Keratinocyte (primary cell): Measurements from ENCODE around the gene KCND2. TPM values are rescaled to one million over a fixed set of nuclear protein-coding genes. Genes with fewer than 3 reads are reported as not detected.

ENCODE experiments used
- DNase-seq: peaks from one replicate; pipeline ENCODE4 v3.0.0-alpha.2; 2011; ENCODE audit warnings: low read depth, missing footprints, low spot score
- FAIRE-seq: peaks from 2 replicates; lab custom pipeline; 2011; peaks lifted over from hg19 to GRCh38; lab: Jason Lieb, UNC
- H2AFZ ChIP-seq: 2 replicates; pipeline ENCODE4 v1.6.0; 2012; ENCODE audit warnings: low read length, control low read depth, inconsistent platforms; ENCODE audit not compliant: control insufficient read depth
- H3K27ac ChIP-seq: 2 replicates; pipeline ENCODE4 v1.5.1; 2011; ENCODE audit warnings: low read length; ENCODE audit not compliant: control insufficient read depth, insufficient read depth
- H3K27me3 ChIP-seq: 3 replicates; pipeline ENCODE4 v1.6.0; 2011; ENCODE audit warnings: low read length; ENCODE audit not compliant: control insufficient read depth, insufficient read depth; ENCODE audit errors: extremely low read depth
- H3K36me3 ChIP-seq, 2 experiments: 2 replicates in 1 of 2; 3 replicates in 1 of 2; pipeline ENCODE4 v1.5.1; 2011; ENCODE audit warnings: low read length in 2 of 2, mild to moderate bottlenecking in 1 of 2; ENCODE audit not compliant: control insufficient read depth in 2 of 2, insufficient read depth in 2 of 2; ENCODE audit errors: extremely low read depth in 1 of 2
- H3K4me1 ChIP-seq: 3 replicates; pipeline ENCODE4 v1.5.1; 2011; ENCODE audit warnings: low read length; ENCODE audit not compliant: control insufficient read depth, insufficient read depth; ENCODE audit errors: extremely low read depth
- H3K4me2 ChIP-seq: 3 replicates; pipeline ENCODE4 v1.6.0; 2011; ENCODE audit warnings: low read depth, low read length; ENCODE audit not compliant: control insufficient read depth, insufficient read depth; ENCODE audit errors: extremely low read depth
- H3K4me3 ChIP-seq, 3 experiments: fragments of 200-600 bp in 1 of 3; sonication (generic) in 1 of 3; 2 replicates in 2 of 3; 3 replicates in 1 of 3; pipeline ENCODE4 v1.5.1; 2011 to 2016; ENCODE audit warnings: low read length in 3 of 3, mild to moderate bottlenecking in 3 of 3, control low read depth in 2 of 3, inconsistent platforms in 1 of 3, low read depth in 1 of 3, mixed read lengths in 1 of 3, mixed run types in 1 of 3, moderate library complexity in 1 of 3; ENCODE audit not compliant: control insufficient read depth in 2 of 3, insufficient read depth in 2 of 3; ENCODE audit errors: extremely low read depth in 1 of 3
- H3K79me2 ChIP-seq: 2 replicates; pipeline ENCODE4 v1.6.0; 2012; ENCODE audit warnings: low read length; ENCODE audit not compliant: control insufficient read depth, insufficient read depth
- H3K9ac ChIP-seq: 3 replicates; pipeline ENCODE4 v1.6.0; 2011; ENCODE audit warnings: low read length; ENCODE audit not compliant: control insufficient read depth, insufficient read depth; ENCODE audit errors: extremely low read depth
- H3K9me1 ChIP-seq: 3 replicates; pipeline ENCODE4 v1.6.0; 2011; ENCODE audit warnings: low read length; ENCODE audit not compliant: control insufficient read depth, insufficient read depth; ENCODE audit errors: extremely low read depth
- H3K9me3 ChIP-seq: 2 replicates; pipeline ENCODE4 v1.5.1; 2012; ENCODE audit warnings: low read depth, low read length; ENCODE audit not compliant: control insufficient read depth
- H4K20me1 ChIP-seq: 3 replicates; pipeline ENCODE4 v1.6.0; 2011; ENCODE audit warnings: low read length; ENCODE audit not compliant: control insufficient read depth, insufficient read depth; ENCODE audit errors: extremely low read depth
- CTCF ChIP-seq, 3 experiments: IDR thresholded peaks in 1 of 3; conservative IDR thresholded peaks in 1 of 3; optimal IDR thresholded peaks in 1 of 3; 2 replicates in 2 of 3; 3 replicates in 1 of 3; pipeline versions ENCODE3 to v1.5.1; 2011; ENCODE audit warnings: low read length in 3 of 3, mild to moderate bottlenecking in 3 of 3, moderate library complexity in 2 of 3, control low read depth in 1 of 3, inconsistent platforms in 1 of 3; ENCODE audit not compliant: insufficient read depth in 2 of 3; ENCODE audit errors: extremely low read depth in 1 of 3
- EZH2 ChIP-seq: IDR thresholded peaks from one replicate; pipeline ENCODE4 v1.6.1; 2012; ENCODE audit warnings: inconsistent platforms, mild to moderate bottlenecking, low read length, moderate library complexity
- dilution Hi-C: fragments of 300-500 bp; cut with MboI; formaldehyde crosslinking; loops from one replicate; pipeline ENCODE4 v1.7.0; 2020; ENCODE audit warnings: low sequenced_read_pairs; ENCODE audit not compliant: extremely low pct_ligation_motif_present
- polyA plus RNA-seq, 5 experiments: library from polyadenylated mRNA; depleted of rRNA in 3 of 5; stranded (reverse) in 3 of 5; stranded (forward) in 1 of 5; unstranded in 1 of 5; fragments of >200 nt; gene quantifications; 1 replicate in 1 of 5; 2 replicates in 3 of 5; 3 replicates in 1 of 5; pipeline versions ENCODE4 v1.2.1 to v1.2.3, GENCODE V29; 2011 to 2012; ENCODE audit warnings: missing spikeins in 2 of 5, low read depth in 1 of 5, low replicate concordance in 1 of 5

KCND2 gene
- polyA plus RNA-seq, 1 donor (not counting 4 experiments of a cell fraction or from before 2014, with no cell fraction given), result not detected

- Histone ChIP-seq H3K9me1 (no peaks in the 10 kb centered on the region), H3K79me2 (no peaks in the 10 kb centered on the region), H2AFZ (no peak overlapping the region), H3K36me3 (no peaks in the 10 kb centered on the region), H3K4me2 (no peak overlapping the region), H3K9me3 (no peaks in the 10 kb centered on the region), H3K9ac (no peak overlapping the region), H3K4me3 (no peak overlapping the region), H3K27ac (no peak overlapping the region), H3K27me3 (no peaks in the 10 kb centered on the region), H4K20me1 (no peaks in the 10 kb centered on the region), H3K4me1 (no peaks in the 10 kb centered on the region)
- DNase-seq (no peak), FAIRE-seq (no peak)
- no peak for TF ChIP-seq CTCF (optimal IDR thresholded peaks at IDR 0.05 in 1 of 3, IDR thresholded peaks at IDR 0.05 in 1 of 3, conservative IDR thresholded peaks at IDR 0.05 in 1 of 3; ENCODE audit: extremely low read depth in 1 of 3, insufficient read depth in 2 of 3, low read length in 3 of 3)
- no peak for TF ChIP-seq EZH2
- dilution Hi-C loops, result no loop called here
Measured at GRCh38 chr7:120327054-120327453, 54.1 kb downstream of the KCND2 start.

- Histone ChIP-seq H3K79me2 (no peaks in the 10 kb centered on the region), H3K27ac (no peak overlapping the region), H3K9ac (no peak overlapping the region), H3K4me1 (no peaks in the 10 kb centered on the region), H3K36me3 (no peaks in the 10 kb centered on the region), H2AFZ (no peak overlapping the region), H3K4me3 (no peak overlapping the region), H3K9me3 (no peaks in the 10 kb centered on the region), H3K4me2 (no peak overlapping the region), H3K9me1 (no peaks in the 10 kb centered on the region), H4K20me1 (no peaks in the 10 kb centered on the region), H3K27me3 (no peaks in the 10 kb centered on the region)
- DNase-seq (no peak), FAIRE-seq (no peak)
- dilution Hi-C loops, result no loop called here
- TF ChIP-seq CTCF (optimal IDR thresholded peaks at IDR 0.05 in 1 of 3, IDR thresholded peaks at IDR 0.05 in 1 of 3, conservative IDR thresholded peaks at IDR 0.05 in 1 of 3; ENCODE audit: extremely low read depth in 1 of 3, insufficient read depth in 2 of 3, low read length in 3 of 3), result no peak
- TF ChIP-seq EZH2, result no peak
Measured at GRCh38 chr7:120332433-120332832, 59.5 kb downstream of the KCND2 start.
